B cell (primary cell): ENCODE data around the gene CEBPB. TPM values are rescaled to one million over a fixed set of nuclear protein-coding genes. Genes with fewer than 3 reads are reported as not detected.

Experiments
- ATAC-seq: fragments of 200-7000 bp; cut with Tn5 transposase; one replicate; pipeline ENCODE4 v1.10.0; 2021; ENCODE audit warnings: low read depth, mild to moderate bottlenecking, moderate number of reproducible peaks, moderate library complexity
- CTCF ChIA-PET: fragments of 350-600 bp; sonication (Branson Sonifier 250); formaldehyde crosslinking; loops from one replicate; lab custom pipeline; 2021; ENCODE audit warnings: antibody characterized with exemption, inconsistent platforms; lab: Charles Lee
- POLR2A ChIA-PET: fragments of 350-600 bp; sonication (Branson Sonifier 250); formaldehyde crosslinking; loops from one replicate; lab custom pipeline; 2021; ENCODE audit warnings: antibody characterized with exemption; lab: Charles Lee
- DNase-seq: peaks from one replicate; pipeline ENCODE4 v3.0.0; 2013
- H2AFZ ChIP-seq: 2 replicates; pipeline ENCODE4 v1.6.1; 2012; ENCODE audit warnings: mild to moderate bottlenecking, low read depth, low read length; ENCODE audit not compliant: insufficient read depth, poor library complexity, severe bottlenecking
- H3K27ac ChIP-seq, 2 donors: 1 replicate in 1 of 2; 2 replicates in 1 of 2; pipeline ENCODE4 v1.5.1; 2012 to 2013; ENCODE audit warnings: low read length in 2 of 2, mild to moderate bottlenecking in 2 of 2, moderate library complexity in 1 of 2
- H3K27me3 ChIP-seq, 4 experiments: fragments of 200-600 bp in 1 of 4; sonication (generic) in 1 of 4; replicated peaks in 1 of 4; 1 replicate in 2 of 4; 2 replicates in 2 of 4; pipeline versions ENCODE4 v1.6.1 to v1.7.0; 2013 to 2016; ENCODE audit warnings: low read length in 3 of 4, mild to moderate bottlenecking in 2 of 4, mixed read lengths in 1 of 4, moderate library complexity in 1 of 4; ENCODE audit not compliant: insufficient read depth in 4 of 4, control insufficient read depth in 3 of 4; ENCODE audit errors: control extremely low read depth in 1 of 4
- H3K36me3 ChIP-seq, 2 experiments: replicated peaks in 1 of 2; 1 replicate in 1 of 2; 2 replicates in 1 of 2; pipeline versions ENCODE4 v1.6.1 to v1.7.1; 2013; ENCODE audit warnings: low read length in 1 of 2; ENCODE audit not compliant: insufficient read depth in 2 of 2, control insufficient read depth in 1 of 2; ENCODE audit errors: control extremely low read depth in 1 of 2, extremely low read depth in 1 of 2
- H3K4me1 ChIP-seq, 2 donors: fragments of 200-600 bp in 1 of 2; sonication (generic) in 1 of 2; 1 replicate in 1 of 2; 2 replicates in 1 of 2; pipeline versions ENCODE4 v1.5.1 to v1.6.1; 2013 to 2017; ENCODE audit warnings: low read length in 2 of 2; ENCODE audit not compliant: control insufficient read depth in 2 of 2, insufficient read depth in 2 of 2
- H3K4me2 ChIP-seq: replicated peaks from 2 replicates; pipeline ENCODE3; 2012; ENCODE audit warnings: mild to moderate bottlenecking, low read depth, low read length; ENCODE audit not compliant: poor library complexity, severe bottlenecking
- H3K4me3 ChIP-seq, 5 experiments: fragments of 200-600 bp in 1 of 5; sonication (generic) in 1 of 5; 1 replicate in 3 of 5; 2 replicates in 2 of 5; pipeline versions ENCODE4 v1.5.1 to v1.7.0; 2011 to 2016; ENCODE audit warnings: low read length in 4 of 5, mild to moderate bottlenecking in 4 of 5, low read depth in 2 of 5, control low read depth in 1 of 5, moderate library complexity in 1 of 5; ENCODE audit not compliant: insufficient read depth in 1 of 5; ENCODE audit errors: control extremely low read depth in 1 of 5, extremely low read depth in 1 of 5
- H3K79me2 ChIP-seq: fragments of 200-600 bp; sonication (generic); one replicate; pipeline ENCODE4 v1.6.0; 2016; ENCODE audit warnings: low read length; ENCODE audit not compliant: control insufficient read depth, insufficient read depth
- H3K9ac ChIP-seq: fragments of 200-600 bp; sonication (generic); 2 replicates; pipeline ENCODE4 v1.6.1; 2017; ENCODE audit warnings: mild to moderate bottlenecking, low read length, moderate library complexity
- H3K9me3 ChIP-seq, 3 donors: one replicate each; pipeline versions ENCODE4 v1.6.1 to v1.7.1; 2013; ENCODE audit warnings: low read length in 2 of 3; ENCODE audit not compliant: control insufficient read depth in 2 of 3, insufficient read depth in 1 of 3; ENCODE audit errors: control extremely low read depth in 1 of 3
- H4K20me1 ChIP-seq: 2 replicates; pipeline ENCODE4 v1.6.0; 2012; ENCODE audit warnings: mild to moderate bottlenecking, low read length; ENCODE audit not compliant: insufficient read depth, control insufficient read depth, poor library complexity, severe bottlenecking
- H3K27ac Mint-ChIP-seq: one replicate; pipeline ENCODE4 v1.8.0; 2021; ENCODE audit warnings: mixed read lengths
- H3K27me3 Mint-ChIP-seq: one replicate; pipeline ENCODE4 v1.8.0; 2021; ENCODE audit warnings: mixed read lengths
- H3K4me1 Mint-ChIP-seq: one replicate; pipeline ENCODE4 v1.8.0; 2021; ENCODE audit warnings: mixed read lengths
- H3K4me3 Mint-ChIP-seq: one replicate; pipeline ENCODE4 v1.8.0; 2021; ENCODE audit warnings: mixed read lengths
- H3K9me3 Mint-ChIP-seq: one replicate; pipeline ENCODE4 v1.8.0; 2022; ENCODE audit warnings: mixed read lengths; ENCODE audit not compliant: insufficient read depth
- EZH2 ChIP-seq: IDR thresholded peaks from 2 replicates; pipeline ENCODE4 v1.6.1; 2012; ENCODE audit warnings: borderline replicate concordance, low read depth, mild to moderate bottlenecking, moderate library complexity, low read length; ENCODE audit not compliant: insufficient read depth, poor library complexity, severe bottlenecking
- WGBS: methylation state at CpG from one replicate; pipeline ENCODE4 v1.1.5; 2013; ENCODE audit warnings: missing lambda C conversion rate; ENCODE audit not compliant: insufficient coverage; 5-methylcytosine and 5-hydroxymethylcytosine counted together
- intact Hi-C: fragments of 100-400 bp; cut with micrococcal nuclease; formaldehyde crosslinking; loops from one replicate; pipeline ENCODE4 v1.10.0; 2022
- polyA plus RNA-seq: library from polyadenylated mRNA; depleted of rRNA; stranded (reverse); fragments of >200 nt; gene quantifications from 2 replicates; pipeline ENCODE4 v1.2.3, GENCODE V29; 2012
- total RNA-seq, 2 donors: library from RNA; stranded (reverse); fragments of 120-200 nt in 1 of 2; gene quantifications; 1 replicate in 1 of 2; 2 replicates in 1 of 2; pipeline versions ENCODE4 v1.2.3 to v1.2.4, GENCODE V29; 2013 to 2022
- TF ChIP-seq, protein P1 (sequence below): fragments of 200-600 bp; IDR thresholded peaks from one replicate; pipeline ENCODE4 v1.8.0; 2022; ENCODE audit warnings: antibody characterized with exemption, mild to moderate bottlenecking

The CEBPB gene
- total and polyA plus RNA-seq, 2 donors (not counting 1 experiment from before 2014, with no cell fraction given): 25.8 to 28.7 TPM

GRCh38 chr20:50230871-50231560, 40.4 kb downstream of the CEBPB start:
- Histone ChIP-seq H2AFZ (no peak overlapping the region), H3K4me1 (no peaks in the 10 kb centered on the region), H3K9ac (no peak overlapping the region), H3K79me2 (no peaks in the 10 kb centered on the region), H3K27ac (no peak overlapping the region), H3K4me2 (no peak overlapping the region), H3K27me3 (peaks cover 0 to 3% (median 0%) of the 10 kb centered on the region in 4 experiments), H3K4me3 (no peak overlapping the region), H4K20me1 (no peaks in the 10 kb centered on the region), H3K9me3 (peaks cover 0 to 3% (median 0%) of the 10 kb centered on the region in 3 donors), H3K36me3 (no peaks in the 10 kb centered on the region)
- Mint-ChIP-seq H3K4me1 (no peaks in the 10 kb centered on the region), H3K9me3 (no peaks in the 10 kb centered on the region), H3K27me3 (peaks cover 15% of the 10 kb centered on the region), H3K27ac (no peak overlapping the region), H3K4me3 (no peak overlapping the region)
- TF ChIP-seq, protein P1, sequence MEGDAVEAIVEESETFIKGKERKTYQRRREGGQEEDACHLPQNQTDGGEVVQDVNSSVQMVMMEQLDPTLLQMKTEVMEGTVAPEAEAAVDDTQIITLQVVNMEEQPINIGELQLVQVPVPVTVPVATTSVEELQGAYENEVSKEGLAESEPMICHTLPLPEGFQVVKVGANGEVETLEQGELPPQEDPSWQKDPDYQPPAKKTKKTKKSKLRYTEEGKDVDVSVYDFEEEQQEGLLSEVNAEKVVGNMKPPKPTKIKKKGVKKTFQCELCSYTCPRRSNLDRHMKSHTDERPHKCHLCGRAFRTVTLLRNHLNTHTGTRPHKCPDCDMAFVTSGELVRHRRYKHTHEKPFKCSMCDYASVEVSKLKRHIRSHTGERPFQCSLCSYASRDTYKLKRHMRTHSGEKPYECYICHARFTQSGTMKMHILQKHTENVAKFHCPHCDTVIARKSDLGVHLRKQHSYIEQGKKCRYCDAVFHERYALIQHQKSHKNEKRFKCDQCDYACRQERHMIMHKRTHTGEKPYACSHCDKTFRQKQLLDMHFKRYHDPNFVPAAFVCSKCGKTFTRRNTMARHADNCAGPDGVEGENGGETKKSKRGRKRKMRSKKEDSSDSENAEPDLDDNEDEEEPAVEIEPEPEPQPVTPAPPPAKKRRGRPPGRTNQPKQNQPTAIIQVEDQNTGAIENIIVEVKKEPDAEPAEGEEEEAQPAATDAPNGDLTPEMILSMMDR: no peak
- no peak for TF ChIP-seq EZH2
- intact Hi-C loops: no loop called here
- ATAC-seq (no peak), DNase-seq (no peak)
- ChIA-PET CTCF (no interaction called here), POLR2A (no interaction called here)
- WGBS: 91% methylated on average over 9 of the region's 9 CpGs

DNA sequence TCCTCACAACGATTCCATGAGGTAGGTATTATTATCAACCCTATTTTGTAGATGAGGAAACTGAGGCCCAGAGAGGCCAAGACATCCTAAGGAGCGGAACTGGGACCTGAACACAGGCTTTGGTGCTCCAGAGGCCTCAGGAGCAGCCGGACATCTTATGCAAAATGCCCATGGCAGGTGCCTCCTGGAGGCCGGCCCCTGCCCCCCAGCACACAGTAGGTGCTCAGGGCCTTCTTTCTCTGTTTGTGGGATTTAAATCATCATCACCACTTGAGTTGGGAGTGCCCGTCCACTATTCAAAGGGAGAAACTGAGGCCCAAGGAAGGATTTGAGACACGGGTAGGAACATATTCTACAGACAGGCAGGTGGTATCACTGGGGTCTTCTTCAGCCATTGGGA, 41.2 kb downstream of the CEBPB start:
- Histone ChIP-seq H3K4me2 (no peak overlapping the region), H3K79me2 (no peaks in the 10 kb centered on the region), H2AFZ (no peak overlapping the region), H3K9ac (no peak overlapping the region), H3K4me1 (no peaks in the 10 kb centered on the region), H3K4me3 (no peak overlapping the region), H3K27ac (no peak overlapping the region), H4K20me1 (no peaks in the 10 kb centered on the region), H3K36me3 (no peaks in the 10 kb centered on the region), H3K27me3 (peaks cover 0 to 3% (median 0%) of the 10 kb centered on the region in 4 experiments), H3K9me3 (peaks cover 0 to 3% (median 0%) of the 10 kb centered on the region in 3 donors)
- Mint-ChIP-seq H3K27me3 (peaks cover 15% of the 10 kb centered on the region), H3K9me3 (no peaks in the 10 kb centered on the region), H3K4me3 (no peak overlapping the region), H3K27ac (no peak overlapping the region), H3K4me1 (no peaks in the 10 kb centered on the region)
- CTCF ChIA-PET: no interaction called here
- DNase-seq: no peak
- 96% methylated on average over 4 of the region's 6 CpGs for WGBS
- TF ChIP-seq EZH2: no peak
- TF ChIP-seq, protein P1: no peak
- POLR2A ChIA-PET: no interaction called here
- intact Hi-C loops: no loop called here
- ATAC-seq: no peak
